Fibroblast of skin of left quadriceps (primary cell): ENCODE measurements around the gene GRAMD2A.
A peak's percentile ranks its signal among the peaks of the same experiment; 100 is the strongest.

Source experiments
- DNase-seq, 2 experiments: peaks; one replicate each; pipeline ENCODE4 v3.0.0-alpha.2; 2013; ENCODE audit warnings: low read depth in 2 of 2

GRAMD2A gene

GRCh38 chr15:72136170-72137051 lies 61.2 kb downstream of the GRAMD2A start:
- no peak for DNase-seq

DNA sequence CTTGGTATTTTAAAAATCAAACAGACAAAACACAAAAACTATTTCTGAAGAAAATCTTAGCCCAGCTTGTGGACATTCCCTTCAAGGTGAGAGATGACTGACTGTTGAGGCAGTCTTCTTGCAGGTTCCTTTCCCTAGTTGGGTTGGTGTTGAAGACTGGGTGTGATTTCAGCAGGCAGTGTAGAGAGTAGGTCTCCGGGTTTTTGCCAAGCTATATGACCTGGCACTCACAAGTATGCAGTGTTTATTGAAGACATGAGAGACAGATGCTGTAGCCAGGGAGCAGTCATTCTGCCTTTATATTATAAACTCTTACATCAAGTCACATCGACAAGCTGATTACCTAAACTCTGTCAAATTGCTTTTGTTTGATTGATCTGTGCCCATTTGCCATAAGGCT lies 61.9 kb downstream of the GRAMD2A start:
- DNase-seq: no peak

GRCh38 chr15:72133211-72133610 lies 64.4 kb downstream of the GRAMD2A start:
- no peak for DNase-seq

GRCh38 chr15:72131922-72132321 lies 65.7 kb downstream of the GRAMD2A start:
- no peak for DNase-seq

GRCh38 chr15:72130272-72130671 lies 67.3 kb downstream of the GRAMD2A start:
- DNase-seq: no peak

DNA sequence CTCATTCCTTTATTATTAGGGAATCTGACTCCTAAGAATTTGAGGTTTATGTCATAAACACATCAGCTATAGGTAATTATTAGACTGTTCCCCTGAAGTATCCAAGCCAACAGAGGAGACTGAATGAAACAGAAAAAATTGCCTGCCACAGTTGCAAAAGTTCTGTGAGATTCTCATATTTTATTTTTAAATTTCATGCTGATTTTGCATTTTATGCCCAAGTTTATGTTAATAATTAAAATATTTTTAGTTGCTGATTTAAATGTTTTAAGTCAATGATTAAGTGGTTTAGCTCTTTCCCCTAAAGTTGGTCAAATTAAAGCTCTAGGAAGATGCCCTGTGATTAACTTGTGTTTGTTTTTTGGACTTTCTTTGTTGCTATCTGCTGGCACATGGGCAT lies 69.2 kb downstream of the GRAMD2A start:
- DNase-seq: no peak

GRCh38 chr15:72127724-72128322 lies 69.8 kb downstream of the GRAMD2A start:
- DNase-seq: no peak

GRCh38 chr15:72124218-72124617 lies 73.4 kb downstream of the GRAMD2A start:
- no peak for DNase-seq

GRCh38 chr15:72118017-72118978 lies 79.3 kb downstream of the GRAMD2A start, which contains the start of the genes MYO9A and SENP8:
MYO9A (minus strand) TSS chr15:72118150; CDS start chr15:72046563, 71,587 bp downstream.
SENP8 (plus strand) TSS chr15:72118403; CDS start chr15:72139624, 21,221 bp downstream.
- peak; percentile 97 for DNase-seq

- DNase-seq: peak; percentile 45 to 51
Observed at GRCh38 chr15:72117486-72118016, 80.0 kb downstream of the GRAMD2A start.

GRCh38 chr15:72116731-72117485 lies 80.7 kb downstream of the GRAMD2A start:
- no peak for DNase-seq

GRCh38 chr15:72113347-72114031 lies 84.1 kb downstream of the GRAMD2A start:
- DNase-seq: no peak

DNA sequence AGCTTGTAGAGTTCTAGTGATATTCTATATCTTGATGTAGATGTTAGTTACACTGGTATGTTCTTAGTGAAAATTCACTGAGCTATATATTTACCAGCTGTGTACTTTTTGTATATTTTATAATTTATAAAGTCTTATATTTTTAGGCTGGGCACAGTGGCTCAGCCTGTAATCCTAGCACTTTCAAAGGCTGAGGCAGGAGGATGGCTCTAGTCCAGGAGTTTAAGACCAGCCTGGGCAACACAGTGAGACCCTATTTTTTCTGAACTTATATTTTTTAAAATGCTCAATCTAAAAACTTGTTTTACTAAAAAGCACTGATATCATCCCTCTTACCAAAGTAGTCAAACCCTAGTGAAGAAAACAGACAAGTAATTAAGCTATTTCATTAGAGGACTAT lies 84.8 kb downstream of the GRAMD2A start:
- DNase-seq: no peak

- DNase-seq: no peak
Observed at GRCh38 chr15:72112116-72112515, 85.5 kb downstream of the GRAMD2A start.

DNA sequence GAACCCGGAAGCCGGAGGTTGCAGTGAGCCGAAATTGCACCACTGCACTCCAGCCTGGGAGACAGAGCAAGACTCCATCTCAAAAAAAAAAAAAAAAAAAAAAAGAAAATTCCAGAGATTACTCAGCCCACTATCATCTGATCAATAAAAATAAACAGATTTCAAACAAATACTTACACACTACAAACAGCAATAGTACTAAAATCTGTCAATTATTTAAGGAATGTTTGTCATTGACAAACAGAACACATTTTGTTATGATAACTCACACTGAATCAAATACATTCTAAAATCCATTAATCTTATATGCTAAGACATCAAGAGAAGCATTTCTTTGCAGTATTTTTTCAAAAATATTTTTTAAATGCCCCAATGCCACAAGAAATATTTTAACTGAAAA lies 87.2 kb downstream of the GRAMD2A start:
- no peak for DNase-seq
